Heart right ventricle (tissue), 16 donors: ENCODE results near the gene GPR32. TPM values are rescaled to one million over a fixed set of nuclear protein-coding genes. Genes with fewer than 3 reads are reported as not detected.
A peak's percentile ranks its signal among the peaks of the same experiment; 100 is the strongest.
"Not testable (repeated sequence)": the region's sequence is repeated elsewhere in the genome, so short reads cannot be mapped to it uniquely, and the experiment has no call there.

Source experiments
- ATAC-seq, 8 donors: fragments of 200-7000 bp; cut with Tn5 transposase; one replicate each; pipeline ENCODE4 v1.9.1; 2020; ENCODE audit warnings: mild to moderate bottlenecking in 8 of 8, moderate library complexity in 8 of 8, moderate number of reproducible peaks in 1 of 8
- DNase-seq, 2 donors: peaks; one replicate each; pipeline ENCODE4 v3.0.0-alpha.2; 2020
- H3K27ac ChIP-seq, 10 donors: fragments of 200-600 bp; sonication (generic) in 2 of 10; one replicate each; pipeline versions ENCODE4 v1.5.0 to v1.8.0; 2020 to 2022; ENCODE audit warnings: mild to moderate bottlenecking in 3 of 10
- H3K27me3 ChIP-seq, 7 donors: fragments of 200-600 bp; one replicate each; pipeline ENCODE4 v1.8.0; 2021 to 2022; ENCODE audit warnings: mild to moderate bottlenecking in 2 of 7
- H3K36me3 ChIP-seq, 9 donors: fragments of 200-600 bp; sonication (generic) in 1 of 9; one replicate each; pipeline versions ENCODE4 v1.5.0 to v1.8.0; 2020 to 2022; ENCODE audit warnings: mild to moderate bottlenecking in 2 of 9
- H3K4me1 ChIP-seq, 9 donors: fragments of 200-600 bp; sonication (generic) in 1 of 9; one replicate each; pipeline versions ENCODE4 v1.5.0 to v1.8.0; 2020 to 2022; ENCODE audit warnings: mild to moderate bottlenecking in 4 of 9
- H3K4me3 ChIP-seq, 10 donors: fragments of 200-600 bp; sonication (generic) in 2 of 10; one replicate each; pipeline versions ENCODE4 v1.5.0 to v1.8.0; 2020 to 2022; ENCODE audit warnings: mild to moderate bottlenecking in 7 of 10, moderate library complexity in 2 of 10
- H3K9me3 ChIP-seq, 11 donors: fragments of 200-600 bp in 10 of 11; sonication (generic) in 2 of 11; one replicate each; pipeline versions ENCODE4 v1.5.0 to v1.8.0; 2013 to 2022; ENCODE audit warnings: mild to moderate bottlenecking in 2 of 11, control low read depth in 1 of 11, moderate library complexity in 1 of 11
- CTCF ChIP-seq, 9 donors: fragments of 200-600 bp; sonication (generic) in 2 of 9; IDR thresholded peaks; one replicate each; pipeline versions ENCODE4 v1.5.0 to v1.8.0; 2021 to 2022; ENCODE audit warnings: antibody characterized with exemption in 9 of 9, mild to moderate bottlenecking in 5 of 9, moderate library complexity in 1 of 9
- WGBS, 2 donors: extraction: QIAGEN DNeasy Blood & Tissue Kit; methylation state at CpG; one replicate each; pipeline ENCODE4 v1.1.7; 2013; ENCODE audit warnings: inconsistent platforms in 1 of 2; 5-methylcytosine and 5-hydroxymethylcytosine counted together
- intact Hi-C, 10 donors: fragments of 100-400 bp; cut with DNase I; formaldehyde crosslinking; loops; one replicate each; pipeline versions ENCODE4 v1.11.1 to v1.14.2; 2022
- polyA plus RNA-seq, 2 donors: library from polyadenylated mRNA; stranded (reverse); fragments of 200-250 nt; gene quantifications; one replicate each; pipeline ENCODE4 v1.2.3, GENCODE V29; 2013
- total RNA-seq, 10 donors: library from RNA; stranded (reverse); fragmentation: NEBNext Ultra II Directional in 3 of 10; extraction: Animal tissue kit (Norgen Biotek cat#: 25700) in 3 of 10; gene quantifications; one replicate each; pipeline versions ENCODE4 v1.2.1 to v1.2.4, GENCODE V29; 2021 to 2023
- donor health status: Arrhythmogenic right ventricular cardiomyopathy.
- donor health status: ischemic (EF 13 %, LVEDD 7.1; RV severe dilation, severe dysfunction).
- donor health status: healthy with polysubstance abuse.
- donor health status: DM: no; HTN: yes; CAD: no.
- donor health status: DM: no; HTN: no; CAD: no.
- donor health status: ischemic (EF 25% LVEDD 6.9; RV normal size, moderate dysfunction).
- donor health status: ischemic (EF 25% LVEDD 5.7; RV mildly dilated, moderate dysfunction).
- donor health status: healthy.
- donor health status: DM: yes; HTN: yes; CAD: no.
- donor health status: Ischemic cardiomyopathy.
- donor health status: ischemic (EF 35%, LVEDD 5.7; RV mildly dilated, moderate dysfunction).
- donor health status: nonischemic (EF 11% LVEDD 7.7; RV severe dilation, severe dysfunction).
- donor health status: DM: yes; HTN: yes; CAD: no.
- donor health status: PGD.
- donor health status: ischemic (EF 29% LVEDD 5.4; RV normal size, mild dysfunction).
- donor health status: nonischemic (EF 23%, LVEDD 6.1; RV moderate dilation, normal function).

GPR32 gene
- total and polyA plus RNA-seq, 12 donors, result not detected

- ATAC-seq, result peak; percentile 99 to 100 (median 99)
- peak overlapping the region; percentile 91 to 99 (median 96) for H3K27ac ChIP-seq
- peak; percentile 97 to 99 for DNase-seq
- WGBS, 2 donors, result 0% methylated on average over 62 of the region's 62 CpGs
- no peaks in the 10 kb centered on the region for H3K9me3 ChIP-seq
- TF ChIP-seq CTCF (IDR thresholded peaks at IDR 0.05), result no peak
- no peaks in the 10 kb centered on the region for H3K27me3 ChIP-seq
- H3K4me1 ChIP-seq, result peaks cover 7 to 26% (median 22%) of the 10 kb centered on the region in 9 donors
- peak overlapping the region; percentile 69 to 99 (median 82) for H3K4me3 ChIP-seq
- intact Hi-C loops, result loop anchor here in 1 of 10 donors (10.0 kb wide), 1 partner anchor 290 kb away; the partner anchor contains the start of genes ASPDH and JOSD2
- H3K36me3 ChIP-seq, result peaks cover 0 to 27% (median 5%) of the 10 kb centered on the region in 9 donors
These were observed 34.4 kb downstream of the GPR32 start for GRCh38 chr19:50804420-50805272.

- Histone ChIP-seq H3K27ac (no peak overlapping the region), H3K4me1 (peaks cover 0 to 8% (median 5%) of the 10 kb centered on the region in 9 donors), H3K27me3 (peaks cover 0 to 13% (median 5%) of the 10 kb centered on the region in 7 donors), H3K4me3 (no peak overlapping the region), H3K9me3 (no peaks in the 10 kb centered on the region), H3K36me3 (no peaks in the 10 kb centered on the region)
- no peak for ATAC-seq
- no peak for TF ChIP-seq CTCF (IDR thresholded peaks at IDR 0.05)
- 44 to 76% methylated on average over 1 of the region's 1 CpG for WGBS, 2 donors
- intact Hi-C loops, result loop anchor here in 1 of 10 donors (10.0 kb wide), 1 partner anchor 294 kb away; the partner anchor contains the start of genes ASPDH and JOSD2
- DNase-seq, result no peak
These were observed 38.6 kb downstream of the GPR32 start for GRCh38 chr19:50808856-50809255.

GRCh38 chr19:50811622-50812238 is 41.5 kb downstream of the GPR32 start:
- 76 to 82% methylated on average over 3 of the region's 3 CpGs for WGBS, 2 donors
- H3K4me1 ChIP-seq, intact Hi-C loops, ATAC-seq, H3K9me3 ChIP-seq, H3K4me3 ChIP-seq, DNase-seq, H3K27ac ChIP-seq, H3K36me3 ChIP-seq: not testable (repeated sequence)
- H3K27me3 ChIP-seq, result peaks cover 0 to 33% (median 12%) of the 10 kb centered on the region in 7 donors

- WGBS, 2 donors, result 63 to 71% methylated on average over 3 of the region's 3 CpGs
- no peak for TF ChIP-seq CTCF (IDR thresholded peaks at IDR 0.05)
- no peak overlapping the region for H3K4me3 ChIP-seq
- no peak for DNase-seq
- no peaks in the 10 kb centered on the region for H3K4me1 ChIP-seq
- intact Hi-C loops, result no loop called here
- no peak overlapping the region for H3K27ac ChIP-seq
- H3K27me3 ChIP-seq, result peaks cover 0 to 38% (median 18%) of the 10 kb centered on the region in 7 donors
- H3K36me3 ChIP-seq, result no peaks in the 10 kb centered on the region
- ATAC-seq, result no peak
- no peaks in the 10 kb centered on the region for H3K9me3 ChIP-seq
These were observed 42.2 kb downstream of the GPR32 start for GRCh38 chr19:50812474-50812873.
